ENCODE results near the gene ABCB1. TPM values are rescaled to one million over a fixed set of nuclear protein-coding genes. Genes with fewer than 3 reads are reported as not detected.

Gene ABCB1
- total RNA-seq, 1 donor, result not detected

DNA sequence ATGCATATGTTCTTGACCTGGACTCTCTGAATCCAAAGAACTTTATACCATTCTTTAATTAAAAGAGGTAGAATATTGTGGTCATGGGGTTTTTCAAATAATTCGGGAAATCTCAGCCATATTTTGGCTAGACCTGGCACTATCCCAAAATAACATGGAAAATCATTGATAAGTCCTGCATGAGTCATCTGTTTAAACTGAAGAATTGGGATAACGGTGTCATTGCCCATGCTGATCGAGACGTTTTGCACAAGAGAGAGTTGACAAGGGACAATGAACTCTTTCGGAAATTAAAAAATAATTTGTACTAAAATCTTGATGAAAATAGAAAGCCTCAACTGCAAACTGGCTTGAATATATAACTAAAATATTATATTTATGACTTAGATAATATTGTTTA, 105.3 kb downstream of the ABCB1 start:
- Histone ChIP-seq H3K4me2 (ENCODE audit: insufficient read depth, low read length) (no peak overlapping the region), H3K4me1 (ENCODE audit: insufficient read depth, low read length) (no peaks in the 10 kb centered on the region), H3K27me3 (ENCODE audit: insufficient read depth, low read length) (no peaks in the 10 kb centered on the region), H3K27ac (ENCODE audit: low read depth, low read length) (no peak overlapping the region), H3K36me3 (ENCODE audit: insufficient read depth, low read length) (no peaks in the 10 kb centered on the region), H3K9me3 (ENCODE audit: low read depth, low read length) (no peaks in the 10 kb centered on the region), H4K20me1 (ENCODE audit: insufficient read depth, low read length) (no peaks in the 10 kb centered on the region), H2AFZ (ENCODE audit: low read length) (no peak overlapping the region), H3K79me2 (ENCODE audit: insufficient read depth, low read length) (no peaks in the 10 kb centered on the region), H3K4me3 (ENCODE audit: insufficient read depth, low read length) (no peak overlapping the region)
- no peak for DNase-seq (ENCODE audit: insufficient read length, low spot score, missing footprints)
- TF ChIP-seq, protein P1, sequence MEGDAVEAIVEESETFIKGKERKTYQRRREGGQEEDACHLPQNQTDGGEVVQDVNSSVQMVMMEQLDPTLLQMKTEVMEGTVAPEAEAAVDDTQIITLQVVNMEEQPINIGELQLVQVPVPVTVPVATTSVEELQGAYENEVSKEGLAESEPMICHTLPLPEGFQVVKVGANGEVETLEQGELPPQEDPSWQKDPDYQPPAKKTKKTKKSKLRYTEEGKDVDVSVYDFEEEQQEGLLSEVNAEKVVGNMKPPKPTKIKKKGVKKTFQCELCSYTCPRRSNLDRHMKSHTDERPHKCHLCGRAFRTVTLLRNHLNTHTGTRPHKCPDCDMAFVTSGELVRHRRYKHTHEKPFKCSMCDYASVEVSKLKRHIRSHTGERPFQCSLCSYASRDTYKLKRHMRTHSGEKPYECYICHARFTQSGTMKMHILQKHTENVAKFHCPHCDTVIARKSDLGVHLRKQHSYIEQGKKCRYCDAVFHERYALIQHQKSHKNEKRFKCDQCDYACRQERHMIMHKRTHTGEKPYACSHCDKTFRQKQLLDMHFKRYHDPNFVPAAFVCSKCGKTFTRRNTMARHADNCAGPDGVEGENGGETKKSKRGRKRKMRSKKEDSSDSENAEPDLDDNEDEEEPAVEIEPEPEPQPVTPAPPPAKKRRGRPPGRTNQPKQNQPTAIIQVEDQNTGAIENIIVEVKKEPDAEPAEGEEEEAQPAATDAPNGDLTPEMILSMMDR (IDR thresholded peaks at IDR 0.05; ENCODE audit: extremely low read depth, low read depth, low read length), result no peak

DNA sequence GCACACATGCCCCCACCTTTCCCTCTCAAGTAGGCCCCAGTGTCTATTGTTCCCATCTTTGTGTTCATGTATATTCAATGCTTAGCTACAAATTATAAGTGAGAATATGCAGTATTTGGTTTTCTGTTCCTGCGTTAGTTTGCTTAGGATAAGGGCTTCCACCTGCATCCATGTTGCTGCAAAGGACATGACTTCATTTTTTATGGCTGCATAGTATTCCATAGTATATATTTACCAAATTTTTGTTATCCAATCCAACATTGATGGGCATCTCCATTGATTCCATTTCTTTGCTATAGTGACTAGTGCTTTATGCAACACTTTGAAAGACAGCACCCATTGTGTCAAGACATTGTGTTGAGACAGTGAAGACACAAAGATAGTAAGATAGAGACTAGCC, 106.2 kb downstream of the ABCB1 start:
- Histone ChIP-seq H3K9me3 (ENCODE audit: low read depth, low read length) (no peaks in the 10 kb centered on the region), H3K36me3 (ENCODE audit: insufficient read depth, low read length) (no peaks in the 10 kb centered on the region), H2AFZ (ENCODE audit: low read length) (no peak overlapping the region), H3K27me3 (ENCODE audit: insufficient read depth, low read length) (no peaks in the 10 kb centered on the region), H3K4me2 (ENCODE audit: insufficient read depth, low read length) (no peak overlapping the region), H3K4me1 (ENCODE audit: insufficient read depth, low read length) (no peaks in the 10 kb centered on the region), H3K27ac (ENCODE audit: low read depth, low read length) (no peak overlapping the region), H4K20me1 (ENCODE audit: insufficient read depth, low read length) (no peaks in the 10 kb centered on the region), H3K79me2 (ENCODE audit: insufficient read depth, low read length) (no peaks in the 10 kb centered on the region), H3K4me3 (ENCODE audit: insufficient read depth, low read length) (no peak overlapping the region)
- TF ChIP-seq, protein P1 (IDR thresholded peaks at IDR 0.05; ENCODE audit: extremely low read depth, low read depth, low read length), result no peak
- no peak for DNase-seq (ENCODE audit: insufficient read length, low spot score, missing footprints)

DNA sequence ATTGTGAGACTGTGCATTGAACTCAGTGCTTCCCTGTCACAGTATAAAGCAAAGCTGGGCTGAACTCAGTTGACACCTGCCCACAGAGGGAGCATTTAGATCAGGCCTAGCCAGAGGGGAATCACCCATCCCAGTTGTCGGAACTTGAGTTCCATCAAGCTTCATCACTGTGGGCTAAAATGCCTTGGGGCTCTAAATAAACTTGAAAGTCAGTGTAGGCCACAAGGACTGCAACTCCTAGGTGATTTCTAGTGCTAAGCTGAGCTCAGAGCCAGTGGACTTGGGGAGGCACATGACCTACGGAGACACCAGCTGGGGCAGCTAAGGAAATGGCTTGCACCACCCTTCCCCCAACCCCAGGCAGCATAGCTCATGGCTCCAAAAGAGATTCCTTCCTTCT, 117.6 kb downstream of the ABCB1 start:
- H3K27me3 ChIP-seq (ENCODE audit: insufficient read depth, low read length), result no peaks in the 10 kb centered on the region
- DNase-seq (ENCODE audit: insufficient read length, low spot score, missing footprints), result no peak

DNA sequence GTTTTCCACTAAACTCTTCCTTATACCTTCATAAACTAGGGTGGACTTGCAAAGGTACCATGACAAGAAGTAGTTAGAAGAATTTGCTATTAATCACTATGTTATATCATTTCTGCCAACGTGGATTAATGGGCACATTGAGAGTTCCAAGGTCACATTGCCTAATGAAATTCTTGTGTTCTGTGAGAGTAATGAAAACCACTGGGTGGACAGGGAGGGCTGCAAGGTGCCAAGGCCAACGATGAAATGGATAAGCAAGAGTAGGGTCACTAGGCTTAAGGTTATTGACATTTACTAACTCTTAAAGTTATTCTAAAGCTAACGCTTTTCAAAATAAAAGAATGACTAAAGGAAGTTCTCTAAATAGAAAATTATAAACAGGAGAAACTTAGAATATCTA, 118.6 kb downstream of the ABCB1 start:
- H3K4me3 ChIP-seq (ENCODE audit: insufficient read depth, low read length), result no peak overlapping the region
- peaks cover under 1% of the 10 kb centered on the region for H3K27me3 ChIP-seq (ENCODE audit: insufficient read depth, low read length)
- H2AFZ ChIP-seq (ENCODE audit: low read length), result no peak overlapping the region
- no peaks in the 10 kb centered on the region for H3K79me2 ChIP-seq (ENCODE audit: insufficient read depth, low read length)
- H3K9me3 ChIP-seq (ENCODE audit: low read depth, low read length), result no peaks in the 10 kb centered on the region
- DNase-seq (ENCODE audit: insufficient read length, low spot score, missing footprints), result no peak
- TF ChIP-seq, protein P1 (IDR thresholded peaks at IDR 0.05; ENCODE audit: extremely low read depth, low read depth, low read length), result no peak
- no peak overlapping the region for H3K4me2 ChIP-seq (ENCODE audit: insufficient read depth, low read length)
- H3K27ac ChIP-seq (ENCODE audit: low read depth, low read length), result no peak overlapping the region
- no peaks in the 10 kb centered on the region for H3K36me3 ChIP-seq (ENCODE audit: insufficient read depth, low read length)
- no peaks in the 10 kb centered on the region for H4K20me1 ChIP-seq (ENCODE audit: insufficient read depth, low read length)
- H3K4me1 ChIP-seq (ENCODE audit: insufficient read depth, low read length), result no peaks in the 10 kb centered on the region

More for the DNA sequence above, 117.6 kb downstream of the ABCB1 start:
- Histone ChIP-seq H3K36me3 (ENCODE audit: insufficient read depth, low read length) (no peaks in the 10 kb centered on the region), H3K9me3 (ENCODE audit: low read depth, low read length) (no peaks in the 10 kb centered on the region), H3K4me3 (ENCODE audit: insufficient read depth, low read length) (no peak overlapping the region), H2AFZ (ENCODE audit: low read length) (no peak overlapping the region), H3K4me1 (ENCODE audit: insufficient read depth, low read length) (no peaks in the 10 kb centered on the region), H4K20me1 (ENCODE audit: insufficient read depth, low read length) (no peaks in the 10 kb centered on the region), H3K27ac (ENCODE audit: low read depth, low read length) (no peak overlapping the region), H3K4me2 (ENCODE audit: insufficient read depth, low read length) (no peak overlapping the region), H3K79me2 (ENCODE audit: insufficient read depth, low read length) (no peaks in the 10 kb centered on the region)
- TF ChIP-seq, protein P1 (IDR thresholded peaks at IDR 0.05; ENCODE audit: extremely low read depth, low read depth, low read length), result no peak

All from osteoblast (primary cell).